ENCODE data around the gene DPEP2. TPM values are rescaled to one million over a fixed set of nuclear protein-coding genes. Genes with fewer than 3 reads are reported as not detected.
A peak's percentile ranks its signal among the peaks of the same experiment; 100 is the strongest.
"Not testable (repeated sequence)": the region's sequence is repeated elsewhere in the genome, so short reads cannot be mapped to it uniquely, and the experiment has no call there.

The DPEP2 gene
- 10 to 100 TPM; 45.5 to 62.6 (median 59.4) TPM for polyA plus RNA-seq

- not testable (repeated sequence) for H3K9me3 Mint-ChIP-seq; H3K36me3 Mint-ChIP-seq; H3K27me3 Mint-ChIP-seq (ENCODE audit: low read depth in 3 of 3)
- Mint-ChIP-seq H3K4me1 (peaks cover 55 to 62% of the 10 kb centered on the region in 2 donors), H3K27ac (peak within 1 kb of the TSS; percentile 87 to 98 (median 92)), H3K4me3 (peak within 1 kb of the TSS; percentile 84 to 93 (median 87))
- DNase-seq: peak; percentile 60 to 68 (median 64)
Observed at GRCh38 chr16:67998779-67999688, at the start of gene DPEP2. TSS of gene DPEP2 (minus strand) at chr16:67999484. CDS start at chr16:67993212, 6,272 bp downstream.

- peaks cover 0 to 4% (median 0%) of the 10 kb centered on the region in 3 donors for H3K27me3 Mint-ChIP-seq (ENCODE audit: low read depth in 3 of 3)
Observed at GRCh38 chr16:68047987-68048386, 48.7 kb upstream of the DPEP2 start.

GRCh38 chr16:68046106-68046505 lies 46.8 kb upstream of the DPEP2 start:
- Mint-ChIP-seq H3K4me1 (peaks cover 2 to 5% of the 10 kb centered on the region in 2 donors), H3K27ac (no peak overlapping the region), H3K27me3 (ENCODE audit: low read depth in 3 of 3) (peaks cover 0 to 4% (median 0%) of the 10 kb centered on the region in 3 donors), H3K9me3 (no peaks in the 10 kb centered on the region), H3K36me3 (peaks cover 6 to 42% (median 38%) of the 10 kb centered on the region in 3 donors), H3K4me3 (no peak overlapping the region)
- no peak for DNase-seq

More at GRCh38 chr16:68047987-68048386, 48.7 kb upstream of the DPEP2 start:
- H3K9me3 Mint-ChIP-seq: no peaks in the 10 kb centered on the region
- H3K4me1 Mint-ChIP-seq: peaks cover 1 to 5% of the 10 kb centered on the region in 2 donors
- peaks cover 7 to 52% (median 36%) of the 10 kb centered on the region in 3 donors for H3K36me3 Mint-ChIP-seq
- DNase-seq: no peak
- H3K4me3 Mint-ChIP-seq: no peak overlapping the region
- peak overlapping the region in 2 of 6 donors; percentile 49 for H3K27ac Mint-ChIP-seq

- Mint-ChIP-seq H3K9me3 (no peaks in the 10 kb centered on the region), H3K27ac (peak overlapping the region in 2 of 6 donors; percentile 6 to 21), H3K4me1 (peaks cover 19 to 32% of the 10 kb centered on the region in 2 donors), H3K36me3 (peaks cover 5 to 28% (median 25%) of the 10 kb centered on the region in 3 donors), H3K4me3 (no peak overlapping the region), H3K27me3 (ENCODE audit: low read depth in 3 of 3) (peaks cover 0 to 2% (median 2%) of the 10 kb centered on the region in 3 donors)
- DNase-seq: no peak
Observed at GRCh38 chr16:68041783-68042182, 42.5 kb upstream of the DPEP2 start.

GRCh38 chr16:68040506-68041288 lies 41.4 kb upstream of the DPEP2 start:
- no peak overlapping the region for H3K4me3 Mint-ChIP-seq
- peak overlapping the region; percentile 54 to 89 (median 71) for H3K27ac Mint-ChIP-seq
- peak; percentile 84 to 88 (median 84) for DNase-seq
- H3K36me3 Mint-ChIP-seq: peaks cover 7 to 25% (median 24%) of the 10 kb centered on the region in 3 donors
- peaks cover 0 to 2% (median 2%) of the 10 kb centered on the region in 3 donors for H3K27me3 Mint-ChIP-seq (ENCODE audit: low read depth in 3 of 3)
- no peaks in the 10 kb centered on the region for H3K9me3 Mint-ChIP-seq
- H3K4me1 Mint-ChIP-seq: peaks cover 24 to 37% of the 10 kb centered on the region in 2 donors

GRCh38 chr16:68037841-68038597 lies 38.7 kb upstream of the DPEP2 start:
- peaks cover 0 to 2% (median 0%) of the 10 kb centered on the region in 3 donors for H3K27me3 Mint-ChIP-seq (ENCODE audit: low read depth in 3 of 3)
- H3K9me3 Mint-ChIP-seq: no peaks in the 10 kb centered on the region
- no peak for DNase-seq
- peak overlapping the region in 2 of 6 donors; percentile 36 to 62 for H3K27ac Mint-ChIP-seq
- H3K36me3 Mint-ChIP-seq: peaks cover 7 to 21% (median 18%) of the 10 kb centered on the region in 3 donors
- peaks cover 29 to 48% of the 10 kb centered on the region in 2 donors for H3K4me1 Mint-ChIP-seq
- no peak overlapping the region for H3K4me3 Mint-ChIP-seq

- peak overlapping the region in 3 of 6 donors; percentile 18 to 58 (median 49) for H3K27ac Mint-ChIP-seq
- DNase-seq: no peak
- H3K4me3 Mint-ChIP-seq: no peak overlapping the region
- peaks cover 42 to 63% of the 10 kb centered on the region in 2 donors for H3K4me1 Mint-ChIP-seq
- H3K36me3 Mint-ChIP-seq: peaks cover 7 to 24% (median 20%) of the 10 kb centered on the region in 3 donors
- H3K9me3 Mint-ChIP-seq: no peaks in the 10 kb centered on the region
- peaks cover 0 to 2% (median 2%) of the 10 kb centered on the region in 3 donors for H3K27me3 Mint-ChIP-seq (ENCODE audit: low read depth in 3 of 3)
Observed at GRCh38 chr16:68035227-68035626, 35.9 kb upstream of the DPEP2 start.

GRCh38 chr16:68033101-68033500 lies 33.8 kb upstream of the DPEP2 start:
- Mint-ChIP-seq H3K9me3 (no peaks in the 10 kb centered on the region), H3K27ac (peak overlapping the region in 5 of 6 donors; percentile 15 to 81 (median 49)), H3K36me3 (peaks cover 3 to 20% (median 12%) of the 10 kb centered on the region in 3 donors), H3K4me1 (peaks cover 38 to 48% of the 10 kb centered on the region in 2 donors), H3K27me3 (ENCODE audit: low read depth in 3 of 3) (peaks cover 0 to 2% (median 2%) of the 10 kb centered on the region in 3 donors), H3K4me3 (peak overlapping the region in 3 of 5 donors; percentile 9 to 25 (median 22))
- DNase-seq: no peak

GRCh38 chr16:68031951-68032350 lies 32.7 kb upstream of the DPEP2 start:
- peak overlapping the region; percentile 33 to 76 (median 57) for H3K4me3 Mint-ChIP-seq
- peaks cover 34 to 47% of the 10 kb centered on the region in 2 donors for H3K4me1 Mint-ChIP-seq
- H3K9me3 Mint-ChIP-seq: no peaks in the 10 kb centered on the region
- peak; percentile 27 to 48 (median 37) for DNase-seq
- peak overlapping the region; percentile 74 to 91 (median 82) for H3K27ac Mint-ChIP-seq
- H3K36me3 Mint-ChIP-seq: peaks cover 10 to 26% (median 15%) of the 10 kb centered on the region in 3 donors
- peaks cover 0 to 4% (median 0%) of the 10 kb centered on the region in 3 donors for H3K27me3 Mint-ChIP-seq (ENCODE audit: low read depth in 3 of 3)

- Mint-ChIP-seq H3K36me3 (peaks cover 7 to 22% (median 14%) of the 10 kb centered on the region in 3 donors), H3K4me1 (peaks cover 28 to 36% of the 10 kb centered on the region in 2 donors)
- not testable (repeated sequence) for DNase-seq; H3K4me3 Mint-ChIP-seq; H3K9me3 Mint-ChIP-seq; H3K27me3 Mint-ChIP-seq (ENCODE audit: low read depth in 3 of 3); H3K27ac Mint-ChIP-seq
Observed at GRCh38 chr16:68030108-68030507, 30.8 kb upstream of the DPEP2 start.

GRCh38 chr16:68028996-68029395 lies 29.7 kb upstream of the DPEP2 start:
- peaks cover 30 to 39% of the 10 kb centered on the region in 2 donors for H3K4me1 Mint-ChIP-seq
- H3K27ac Mint-ChIP-seq: no peak overlapping the region
- H3K4me3 Mint-ChIP-seq: no peak overlapping the region
- no peak for DNase-seq
- H3K27me3 Mint-ChIP-seq (ENCODE audit: low read depth in 3 of 3): peaks cover 0 to 6% (median 0%) of the 10 kb centered on the region in 3 donors
- peaks cover 7 to 22% (median 14%) of the 10 kb centered on the region in 3 donors for H3K36me3 Mint-ChIP-seq
- no peaks in the 10 kb centered on the region for H3K9me3 Mint-ChIP-seq

GRCh38 chr16:68022728-68023537 lies 23.6 kb upstream of the DPEP2 start, which contains the start of the genes DDX28 and DUS2:
TSS of gene DDX28 (minus strand) at chr16:68023232. CDS start at chr16:68023202, 30 bp downstream.
TSS of gene DUS2 (plus strand) at chr16:68023284. CDS start at chr16:68038024, 14,740 bp downstream.
- Mint-ChIP-seq H3K27ac (peak within 1 kb of the TSS; percentile 92 to 99 (median 98)), H3K9me3 (no peaks in the 10 kb centered on the region), H3K27me3 (ENCODE audit: low read depth in 3 of 3) (peaks cover 8 to 19% (median 12%) of the 10 kb centered on the region in 3 donors), H3K4me3 (peak within 1 kb of the TSS; percentile 94 to 99 (median 98)), H3K36me3 (peaks cover 5 to 12% (median 6%) of the 10 kb centered on the region in 3 donors), H3K4me1 (peaks cover 39 to 41% of the 10 kb centered on the region in 2 donors)
- peak; percentile 91 to 92 (median 91) for DNase-seq
